GM19240 (cell line): ENCODE measurements around the gene THRA.
"Not testable (repeated sequence)": the region's sequence is repeated elsewhere in the genome, so short reads cannot be mapped to it uniquely, and the experiment has no call there.

Experiments used
- DNase-seq: peaks from one replicate; pipeline ENCODE4 v3.0.0; 2011; ENCODE audit warnings: low spot score; ENCODE audit not compliant: insufficient read length

THRA gene

GRCh38 chr17:40112718-40113109 is 49.9 kb downstream of the THRA start:
- no peak for DNase-seq

GRCh38 chr17:40113110-40113906 is 50.5 kb downstream of the THRA start:
- DNase-seq, result peak; percentile 96

GRCh38 chr17:40113907-40114245 is 51.1 kb downstream of the THRA start:
- DNase-seq, result no peak

GRCh38 chr17:40115101-40115436 is 52.3 kb downstream of the THRA start:
- DNase-seq, result no peak

- peak; percentile 61 for DNase-seq
Measured at GRCh38 chr17:40121181-40122135, 58.7 kb downstream of the THRA start, which contains the start of gene MSL1. Gene MSL1 (plus strand): TSS chr17:40121971. CDS start chr17:40122613, 642 bp downstream.

GRCh38 chr17:40122136-40122998 is 59.6 kb downstream of the THRA start:
- DNase-seq, result no peak

GRCh38 chr17:40122999-40123810 is 60.4 kb downstream of the THRA start:
- DNase-seq, result peak; percentile 41

- DNase-seq, result no peak
Measured at GRCh38 chr17:40123811-40124114, 61.0 kb downstream of the THRA start.

GRCh38 chr17:40124279-40125141 is 61.7 kb downstream of the THRA start:
- no peak for DNase-seq

GRCh38 chr17:40129498-40129897 is 66.7 kb downstream of the THRA start:
- no peak for DNase-seq

GRCh38 chr17:40130352-40131042 is 67.7 kb downstream of the THRA start:
- DNase-seq, result no peak

GRCh38 chr17:40134184-40134583 is 71.4 kb downstream of the THRA start:
- DNase-seq, result no peak

GRCh38 chr17:40135817-40136216 is 73.1 kb downstream of the THRA start:
- no peak for DNase-seq

GRCh38 chr17:40139566-40140058 is 76.8 kb downstream of the THRA start:
- DNase-seq, result no peak

- DNase-seq, result not testable (repeated sequence)
Measured at GRCh38 chr17:40143166-40143565, 80.4 kb downstream of the THRA start.
